ENCODE results near the gene MAN2A2. TPM values are rescaled to one million over a fixed set of nuclear protein-coding genes. Genes with fewer than 3 reads are reported as not detected.
A peak's percentile ranks its signal among the peaks of the same experiment; 100 is the strongest.

Gene MAN2A2
- total RNA-seq, 6 experiments from 2014 or later = 41.4 to 91.6 (median 59.8) TPM

GRCh38 chr15:90859234-90860131 is 43.6 kb upstream of the MAN2A2 start:
- ATAC-seq (peak; percentile 53 to 60 (median 58)), DNase-seq (peak in 2 of 3 donors; percentile 84 to 85)
- H3K27me3 ChIP-seq = no peaks in the 10 kb centered on the region
- no peak overlapping the region for H3K4me3 ChIP-seq
- H3K4me1 ChIP-seq = peaks cover 0 to 55% (median 25%) of the 10 kb centered on the region in 4 donors
- peak overlapping the region; percentile 78 to 94 (median 91) for H3K27ac ChIP-seq
- TF ChIP-seq, protein P1, sequence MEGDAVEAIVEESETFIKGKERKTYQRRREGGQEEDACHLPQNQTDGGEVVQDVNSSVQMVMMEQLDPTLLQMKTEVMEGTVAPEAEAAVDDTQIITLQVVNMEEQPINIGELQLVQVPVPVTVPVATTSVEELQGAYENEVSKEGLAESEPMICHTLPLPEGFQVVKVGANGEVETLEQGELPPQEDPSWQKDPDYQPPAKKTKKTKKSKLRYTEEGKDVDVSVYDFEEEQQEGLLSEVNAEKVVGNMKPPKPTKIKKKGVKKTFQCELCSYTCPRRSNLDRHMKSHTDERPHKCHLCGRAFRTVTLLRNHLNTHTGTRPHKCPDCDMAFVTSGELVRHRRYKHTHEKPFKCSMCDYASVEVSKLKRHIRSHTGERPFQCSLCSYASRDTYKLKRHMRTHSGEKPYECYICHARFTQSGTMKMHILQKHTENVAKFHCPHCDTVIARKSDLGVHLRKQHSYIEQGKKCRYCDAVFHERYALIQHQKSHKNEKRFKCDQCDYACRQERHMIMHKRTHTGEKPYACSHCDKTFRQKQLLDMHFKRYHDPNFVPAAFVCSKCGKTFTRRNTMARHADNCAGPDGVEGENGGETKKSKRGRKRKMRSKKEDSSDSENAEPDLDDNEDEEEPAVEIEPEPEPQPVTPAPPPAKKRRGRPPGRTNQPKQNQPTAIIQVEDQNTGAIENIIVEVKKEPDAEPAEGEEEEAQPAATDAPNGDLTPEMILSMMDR (IDR thresholded peaks at IDR 0.05) = peak; percentile 51 to 73 (median 64)
- no peak for TF ChIP-seq POLR2A (IDR thresholded peaks at IDR 0.05)
- WGBS (ENCODE audit: insufficient coverage, low coverage, low lambda C conversion rate, missing lambda C conversion rate) = 16% methylated on average over 10 of the region's 10 CpGs
- no peaks in the 10 kb centered on the region for H3K36me3 ChIP-seq
- intact Hi-C loops (cut with DNase I) = no loop called here
- no peaks in the 10 kb centered on the region for H3K9me3 ChIP-seq

DNA sequence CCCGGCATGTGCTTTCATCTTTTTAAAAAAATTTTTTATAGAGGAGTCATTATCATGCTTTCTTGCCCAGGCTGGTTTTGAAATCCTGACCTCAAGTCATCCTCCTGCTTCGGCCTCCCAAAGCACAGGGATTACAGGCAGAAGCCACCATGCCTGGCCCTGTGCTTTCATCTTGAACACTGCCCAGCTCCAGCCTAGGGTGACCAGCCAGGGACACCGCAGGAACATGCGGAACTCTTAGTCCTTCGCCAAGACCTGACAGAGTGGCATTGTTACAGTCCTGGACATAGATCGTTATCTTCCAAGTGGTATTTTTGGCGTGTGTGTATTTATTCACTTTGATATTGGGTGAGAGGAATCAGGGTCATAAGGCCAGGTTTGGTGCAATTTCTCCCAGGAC is 42.7 kb upstream of the MAN2A2 start:
- Histone ChIP-seq H3K4me1 (peaks cover 0 to 63% (median 29%) of the 10 kb centered on the region in 4 donors), H3K9me3 (no peaks in the 10 kb centered on the region), H3K27me3 (no peaks in the 10 kb centered on the region), H3K4me3 (no peak overlapping the region), H3K27ac (peak overlapping the region; percentile 64 to 94 (median 91)), H3K36me3 (no peaks in the 10 kb centered on the region)
- TF ChIP-seq POLR2A (IDR thresholded peaks at IDR 0.05) = no peak
- TF ChIP-seq, protein P1 (IDR thresholded peaks at IDR 0.05) = no peak
- ATAC-seq = peak; percentile 20 to 64 (median 48)
- WGBS (ENCODE audit: insufficient coverage, low coverage, low lambda C conversion rate, missing lambda C conversion rate) = 26% methylated on average over 7 of the region's 7 CpGs
- intact Hi-C loops (cut with DNase I) = no loop called here
- DNase-seq = peak in 1 of 3 donors; percentile 86

GRCh38 chr15:90860942-90861675 is 42.0 kb upstream of the MAN2A2 start:
- peak overlapping the region; percentile 78 to 94 (median 91) for H3K27ac ChIP-seq
- WGBS (ENCODE audit: insufficient coverage, low coverage, low lambda C conversion rate, missing lambda C conversion rate) = 31% methylated on average over 14 of the region's 14 CpGs
- peak; percentile 40 for TF ChIP-seq POLR2A (IDR thresholded peaks at IDR 0.05)
- TF ChIP-seq, protein P1 (IDR thresholded peaks at IDR 0.05) = no peak
- ATAC-seq (peak; percentile 32 to 57 (median 34)), DNase-seq (peak in 1 of 3 donors; percentile 85)
- no peaks in the 10 kb centered on the region for H3K9me3 ChIP-seq
- intact Hi-C loops (cut with DNase I) = no loop called here
- no peaks in the 10 kb centered on the region for H3K36me3 ChIP-seq
- no peak overlapping the region for H3K4me3 ChIP-seq
- peaks cover 0 to 63% (median 29%) of the 10 kb centered on the region in 4 donors for H3K4me1 ChIP-seq
- no peaks in the 10 kb centered on the region for H3K27me3 ChIP-seq

DNA sequence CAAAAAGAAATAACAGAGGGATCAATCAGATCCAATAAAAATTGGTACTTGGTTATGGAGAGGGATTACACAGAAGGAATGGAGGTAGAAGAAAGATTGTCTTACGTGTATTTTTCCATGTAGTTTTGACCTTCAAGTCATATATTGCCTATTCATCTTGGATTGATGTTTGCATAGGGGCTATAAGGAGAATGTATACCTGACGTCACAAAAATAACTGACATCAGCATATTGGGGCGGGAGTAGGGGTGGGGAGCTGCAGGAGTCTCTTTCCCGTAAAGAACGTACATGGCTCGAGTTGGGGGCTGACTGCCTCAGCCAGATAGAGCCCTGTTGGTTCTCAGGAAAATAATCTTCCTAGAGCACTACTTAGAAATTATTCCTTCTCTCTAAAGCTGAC is 40.6 kb upstream of the MAN2A2 start:
- no peak for TF ChIP-seq POLR2A (IDR thresholded peaks at IDR 0.05)
- TF ChIP-seq, protein P1 (IDR thresholded peaks at IDR 0.05) = no peak
- H3K4me3 ChIP-seq = no peak overlapping the region
- peaks cover 0 to 67% (median 29%) of the 10 kb centered on the region in 4 donors for H3K4me1 ChIP-seq
- ATAC-seq (no peak), DNase-seq (no peak)
- H3K27me3 ChIP-seq = no peaks in the 10 kb centered on the region
- intact Hi-C loops (cut with DNase I) = no loop called here
- no peaks in the 10 kb centered on the region for H3K36me3 ChIP-seq
- peak overlapping the region; percentile 52 to 94 (median 91) for H3K27ac ChIP-seq
- 79% methylated on average over 6 of the region's 6 CpGs for WGBS (ENCODE audit: insufficient coverage, low coverage, low lambda C conversion rate, missing lambda C conversion rate)
- no peaks in the 10 kb centered on the region for H3K9me3 ChIP-seq

All from right lobe of liver (tissue), 6 donors.